Ovary (tissue), 9 donors: ENCODE data around the gene PSIP1. TPM values are rescaled to one million over a fixed set of nuclear protein-coding genes. Genes with fewer than 3 reads are reported as not detected.
A peak's percentile ranks its signal among the peaks of the same experiment; 100 is the strongest.

Experiments used
- DNase-seq, 5 donors: peaks; one replicate each; pipeline ENCODE4 v3.0.0-alpha.2; 2019 to 2020
- H3K27ac ChIP-seq, 2 donors: fragments of 200-600 bp; one replicate each; pipeline versions ENCODE4 v1.5.1 to v1.8.0; 2019 to 2022
- H3K27me3 ChIP-seq: fragments of 200-600 bp; one replicate; pipeline ENCODE4 v1.8.0; 2022
- H3K36me3 ChIP-seq: fragments of 200-600 bp; sonication (generic); one replicate; pipeline ENCODE4 v1.5.1; 2019
- H3K4me1 ChIP-seq: one replicate; pipeline ENCODE4 v1.8.1; 2013; ENCODE audit warnings: mild to moderate bottlenecking, moderate library complexity; ENCODE audit not compliant: insufficient read depth
- H3K4me3 ChIP-seq: fragments of 200-600 bp; sonication (generic); one replicate; pipeline ENCODE4 v1.5.1; 2017
- H3K9me3 ChIP-seq, 2 donors: fragments of 200-600 bp in 1 of 2; sonication (generic) in 1 of 2; one replicate each; pipeline versions ENCODE4 v1.5.1 to v1.8.1; 2013 to 2019; ENCODE audit warnings: mild to moderate bottlenecking in 1 of 2, moderate library complexity in 1 of 2
- EP300 ChIP-seq: sonication (generic); formaldehyde crosslinking; IDR thresholded peaks from one replicate; pipeline ENCODE4 v1.6.1; 2017; ENCODE audit warnings: antibody characterized with exemption
- POLR2A ChIP-seq: fragments of 450-650 bp; IDR thresholded peaks from one replicate; pipeline ENCODE4 v1.6.1; 2017; ENCODE audit warnings: antibody characterized with exemption, mild to moderate bottlenecking, moderate library complexity
- WGBS, 3 donors: extraction: QIAGEN DNeasy Blood & Tissue Kit in 1 of 3; methylation state at CpG; one replicate each; pipeline versions ENCODE4 v1.1.5 to v1.1.7; 2013 to 2017; 5-methylcytosine and 5-hydroxymethylcytosine counted together
- intact Hi-C, 4 donors: fragments of 100-400 bp; cut with DNase I; formaldehyde crosslinking; loops; one replicate each; pipeline versions ENCODE4 v1.11.0 to v1.15.1; 2022 to 2023
- polyA plus RNA-seq, 2 donors: library from polyadenylated mRNA; stranded (reverse); fragments of 200-250 nt in 1 of 2; fragments of 350-450 nt in 1 of 2; fragmentation: Illumina TruSeq in 1 of 2; extraction: RNeasy Lipid Tissue Mini Kit (QIAGEN cat#74804) in 1 of 2; gene quantifications; one replicate each; pipeline ENCODE4 v1.2.3, GENCODE V29; 2013 to 2014
- total RNA-seq, 7 donors: library from RNA; depleted of rRNA in 2 of 7; stranded (reverse); fragments of >200 nt in 2 of 7; fragmentation: NEBNext Ultra II Directional in 3 of 7; extraction: Animal tissue kit (Norgen Biotek cat#: 25700) in 3 of 7; gene quantifications; one replicate each; pipeline versions ENCODE4 v1.1.0 to v1.2.4, GENCODE V29; 2016 to 2023
- TF ChIP-seq, protein P1 (sequence below), 3 donors: fragments of 450-650 bp in 2 of 3; fragments of 200-600 bp in 1 of 3; IDR thresholded peaks; one replicate each; pipeline versions ENCODE4 v1.5.1 to v1.8.0; 2016 to 2022; ENCODE audit warnings: antibody characterized with exemption in 3 of 3, mild to moderate bottlenecking in 1 of 3
- donor health status: DM: no; HTN: no; CAD: no; lungs with moderate emphysema.
- donor health status: DM: no; HTN: no; CAD: no.
- donor health status: Bipolar disorder and iron deficiency.
- donor health status: DM: yes; HTN: yes; CAD: no.
- donor health status: DM: no; HTN: no; CAD: no.
- donor health status: DM: yes; HTN: yes; CAD: no.

Gene PSIP1
- total and polyA plus RNA-seq, 9 donors = 69.5 to 104 (median 81.2) TPM

DNA sequence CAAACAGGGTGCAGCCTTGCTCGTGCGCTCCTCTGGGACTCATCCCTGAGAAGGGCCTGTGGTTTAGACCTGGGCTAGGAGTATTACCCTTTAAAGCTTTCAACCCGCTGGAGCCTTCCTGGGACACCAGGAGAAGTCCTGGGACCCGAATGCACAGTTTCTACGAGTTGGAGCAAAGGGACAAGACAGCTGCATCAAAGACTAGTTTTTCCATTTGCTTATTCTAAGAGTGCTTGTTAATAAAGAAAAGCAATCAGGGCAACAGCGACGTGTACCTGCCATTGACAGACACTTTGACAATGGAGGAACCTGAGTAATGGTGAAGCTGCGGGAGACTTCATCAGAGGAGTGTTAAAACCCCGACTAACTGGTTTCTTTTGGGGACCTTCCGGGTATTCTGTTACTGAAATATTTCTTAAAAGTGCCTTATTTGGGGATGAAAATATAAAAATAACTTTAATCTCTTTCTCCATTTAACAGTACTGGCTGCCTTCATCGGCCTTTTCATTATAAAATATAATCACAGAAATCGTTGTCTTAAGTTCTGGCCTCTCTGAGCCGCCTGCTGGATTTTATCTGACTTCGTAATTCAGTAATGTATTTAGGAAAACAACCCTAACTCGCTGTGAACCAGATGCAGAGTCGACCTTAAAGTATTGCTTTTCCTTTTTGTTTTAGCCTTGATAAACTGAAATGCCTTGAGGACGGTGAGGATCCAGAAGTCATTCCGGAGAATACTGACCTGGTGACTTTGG lies 87.4 kb downstream of the PSIP1 start:
- Histone ChIP-seq H3K27me3 (no peaks in the 10 kb centered on the region), H3K9me3 (no peaks in the 10 kb centered on the region), H3K4me1 (peaks cover 3% of the 10 kb centered on the region), H3K4me3 (peak overlapping the region; percentile 80), H3K36me3 (no peaks in the 10 kb centered on the region), H3K27ac (no peak overlapping the region)
- TF ChIP-seq EP300 (no peak), POLR2A (no peak)
- TF ChIP-seq, protein P1, sequence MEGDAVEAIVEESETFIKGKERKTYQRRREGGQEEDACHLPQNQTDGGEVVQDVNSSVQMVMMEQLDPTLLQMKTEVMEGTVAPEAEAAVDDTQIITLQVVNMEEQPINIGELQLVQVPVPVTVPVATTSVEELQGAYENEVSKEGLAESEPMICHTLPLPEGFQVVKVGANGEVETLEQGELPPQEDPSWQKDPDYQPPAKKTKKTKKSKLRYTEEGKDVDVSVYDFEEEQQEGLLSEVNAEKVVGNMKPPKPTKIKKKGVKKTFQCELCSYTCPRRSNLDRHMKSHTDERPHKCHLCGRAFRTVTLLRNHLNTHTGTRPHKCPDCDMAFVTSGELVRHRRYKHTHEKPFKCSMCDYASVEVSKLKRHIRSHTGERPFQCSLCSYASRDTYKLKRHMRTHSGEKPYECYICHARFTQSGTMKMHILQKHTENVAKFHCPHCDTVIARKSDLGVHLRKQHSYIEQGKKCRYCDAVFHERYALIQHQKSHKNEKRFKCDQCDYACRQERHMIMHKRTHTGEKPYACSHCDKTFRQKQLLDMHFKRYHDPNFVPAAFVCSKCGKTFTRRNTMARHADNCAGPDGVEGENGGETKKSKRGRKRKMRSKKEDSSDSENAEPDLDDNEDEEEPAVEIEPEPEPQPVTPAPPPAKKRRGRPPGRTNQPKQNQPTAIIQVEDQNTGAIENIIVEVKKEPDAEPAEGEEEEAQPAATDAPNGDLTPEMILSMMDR (IDR thresholded peaks at IDR 0.05) = no peak
- intact Hi-C loops = loop anchor here in 3 of 4 donors (10.0 kb wide), 3 partner anchors 49 to 209 kb away; no protein-coding TSS in a partner anchor
- WGBS, 3 donors = 0 to 2% (median 1%) methylated on average over 18 of the region's 18 CpGs
- no peak for DNase-seq

- TF ChIP-seq, protein P1 (IDR thresholded peaks at IDR 0.05) = no peak
- TF ChIP-seq POLR2A (peak; percentile 39), EP300 (peak; percentile 74)
- intact Hi-C loops = loop anchor here in 3 of 4 donors (10.0 kb wide), 3 partner anchors 48 to 208 kb away; no protein-coding TSS in a partner anchor
- DNase-seq = peak; percentile 89 to 94 (median 93)
- peak within 1 kb of the TSS; percentile 80 for H3K4me3 ChIP-seq
- H3K36me3 ChIP-seq = no peaks in the 10 kb centered on the region
- no peaks in the 10 kb centered on the region for H3K9me3 ChIP-seq
- peak within 1 kb of the TSS; percentile 47 to 90 for H3K27ac ChIP-seq
- no peaks in the 10 kb centered on the region for H3K27me3 ChIP-seq
- 0% methylated on average over 53 to 70 of the region's 70 CpGs for WGBS, 3 donors
- peaks cover 3% of the 10 kb centered on the region for H3K4me1 ChIP-seq
These were observed 88.2 kb downstream of the PSIP1 start, which contains the start of gene SNAPC3 for GRCh38 chr9:15422372-15423230. Gene SNAPC3, plus strand, starts transcription at chr9:15422876. Its CDS starts 4 bp downstream, at chr9:15422880.

DNA sequence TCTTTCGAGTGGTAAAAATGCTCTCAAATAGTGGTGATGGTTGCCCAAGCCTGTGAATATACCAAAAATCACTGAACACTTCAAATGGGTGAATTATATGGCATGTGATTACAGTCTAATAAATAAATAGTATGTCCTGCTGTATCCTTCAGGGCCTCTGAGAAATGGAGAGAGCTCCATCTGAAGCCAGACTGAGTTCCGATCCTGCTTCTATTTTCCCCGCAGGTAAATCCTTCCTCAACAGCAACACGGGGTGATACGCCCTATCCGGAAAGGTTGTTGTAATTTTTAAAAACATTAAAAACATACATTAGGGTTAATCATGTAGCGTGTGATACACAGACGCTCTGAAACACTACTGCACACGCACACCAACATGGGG lies 88.8 kb downstream of the PSIP1 start:
- Histone ChIP-seq H3K9me3 (no peaks in the 10 kb centered on the region), H3K36me3 (no peaks in the 10 kb centered on the region), H3K27me3 (no peaks in the 10 kb centered on the region), H3K4me3 (peak overlapping the region; percentile 80), H3K27ac (peak overlapping the region; percentile 47 to 90), H3K4me1 (peaks cover 3% of the 10 kb centered on the region)
- no peak for DNase-seq
- intact Hi-C loops = loop anchor here in 3 of 4 donors (10.0 kb wide), 3 partner anchors 47 to 207 kb away; no protein-coding TSS in a partner anchor
- TF ChIP-seq EP300 = no peak
- no peak for TF ChIP-seq POLR2A
- WGBS, 3 donors = 24 to 36% (median 34%) methylated on average over 9 of the region's 9 CpGs

DNA sequence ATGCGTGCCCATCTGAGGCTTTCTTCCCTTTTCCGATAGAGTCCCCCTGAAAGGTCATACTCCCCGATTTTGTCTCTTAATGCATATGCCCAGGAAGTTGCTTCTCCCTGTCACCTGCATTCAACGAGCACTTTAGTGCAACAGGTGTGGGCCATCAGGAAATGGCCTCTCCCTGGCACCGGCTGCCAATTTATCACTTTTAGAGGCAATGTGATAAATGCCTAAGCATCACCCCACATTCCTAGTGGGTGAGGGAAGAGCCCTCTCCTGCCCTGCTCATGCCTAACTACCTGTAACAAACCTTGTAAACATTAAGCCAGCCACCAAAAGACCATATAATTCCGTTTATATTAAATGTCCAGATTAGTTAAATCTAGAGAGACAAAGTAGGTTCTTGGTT lies 89.2 kb downstream of the PSIP1 start:
- DNase-seq = no peak
- peaks cover 3% of the 10 kb centered on the region for H3K4me1 ChIP-seq
- H3K36me3 ChIP-seq = no peaks in the 10 kb centered on the region
- intact Hi-C loops = loop anchor here in 3 of 4 donors (10.0 kb wide), 3 partner anchors 47 to 207 kb away; no protein-coding TSS in a partner anchor
- no peak overlapping the region for H3K4me3 ChIP-seq
- no peaks in the 10 kb centered on the region for H3K9me3 ChIP-seq
- no peaks in the 10 kb centered on the region for H3K27me3 ChIP-seq
- 77 to 84% (median 77%) methylated on average over 6 of the region's 6 CpGs for WGBS, 3 donors
- H3K27ac ChIP-seq = peak overlapping the region in 1 of 2 donors; percentile 90
- TF ChIP-seq, protein P1 (IDR thresholded peaks at IDR 0.05) = no peak
- TF ChIP-seq EP300 (no peak), POLR2A (no peak)
